ENCODE measurements around the gene ZNF426.

- TF ChIP-seq CTCF (IDR thresholded peaks at IDR 0.05) = no peak
- no peak for TF ChIP-seq POLR2AphosphoS5 (IDR thresholded peaks at IDR 0.05)
- no peak for TF ChIP-seq POLR2A (IDR thresholded peaks at IDR 0.05)
These were observed 9.4 kb upstream of the ZNF426 start for GRCh38 chr19:9547870-9548269.
